Mucosa of rectum (tissue), 2 donors: Measurements from ENCODE around the gene IGFBP7.

Source experiments
- H3K27ac ChIP-seq, 2 donors: one replicate each; pipeline ENCODE4 v1.7.0; 2013; ENCODE audit warnings: inconsistent platforms in 2 of 2, low read depth in 2 of 2, low read length in 2 of 2
- H3K27me3 ChIP-seq, 2 donors: one replicate each; pipeline ENCODE4 v1.7.0; 2013; ENCODE audit warnings: low read length in 2 of 2; ENCODE audit not compliant: control insufficient read depth in 2 of 2, insufficient read depth in 2 of 2
- H3K36me3 ChIP-seq, 2 donors: one replicate each; pipeline ENCODE4 v1.7.0; 2013; ENCODE audit warnings: low read length in 2 of 2; ENCODE audit not compliant: control insufficient read depth in 2 of 2, insufficient read depth in 2 of 2
- H3K4me1 ChIP-seq, 2 donors: one replicate each; pipeline ENCODE4 v1.7.0; 2013; ENCODE audit warnings: low read length in 2 of 2, mild to moderate bottlenecking in 1 of 2; ENCODE audit not compliant: control insufficient read depth in 2 of 2, insufficient read depth in 2 of 2
- H3K4me3 ChIP-seq, 2 donors: one replicate each; pipeline ENCODE4 v1.7.0; 2013; ENCODE audit warnings: low read length in 2 of 2
- H3K9ac ChIP-seq, 2 donors: one replicate each; pipeline ENCODE4 v1.7.0; 2013; ENCODE audit warnings: low read length in 2 of 2, low read depth in 1 of 2, mild to moderate bottlenecking in 1 of 2
- H3K9me3 ChIP-seq, 2 donors: one replicate each; pipeline ENCODE4 v1.7.0; 2013; ENCODE audit warnings: low read length in 2 of 2; ENCODE audit not compliant: control insufficient read depth in 2 of 2
- donor health status: healthy.
- donor health status: Normal muscosa, but diverticular disease.

Gene IGFBP7

DNA sequence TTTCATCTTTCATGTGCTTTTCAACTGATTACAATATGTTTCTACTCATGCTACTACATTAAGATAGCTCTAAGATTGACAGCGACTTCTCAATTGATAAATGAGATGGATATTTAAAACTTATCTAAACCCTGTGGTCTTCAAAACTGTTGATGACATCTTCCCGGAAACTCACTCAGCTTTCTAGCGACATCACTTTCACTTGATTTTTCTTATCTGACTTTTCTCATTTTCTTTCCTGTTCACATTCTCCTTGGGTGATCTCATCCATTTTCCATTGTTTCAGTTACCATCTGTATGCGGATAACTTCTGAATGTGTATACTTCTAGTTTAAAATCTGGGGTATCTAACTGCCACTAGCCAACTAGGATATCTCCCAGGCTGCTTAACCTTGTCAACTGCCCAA lies 128.4 kb downstream of the IGFBP7 start:
- Histone ChIP-seq H3K4me3 (no peak overlapping the region), H3K27ac (no peak overlapping the region), H3K9ac (no peak overlapping the region), H3K36me3 (peaks cover 5 to 11% of the 10 kb centered on the region in 2 donors), H3K9me3 (no peaks in the 10 kb centered on the region), H3K27me3 (no peaks in the 10 kb centered on the region), H3K4me1 (peaks cover 4% of the 10 kb centered on the region in 2 donors)
